HG02981 (cell line): Measurements from ENCODE around the gene SLC39A13.

Experiments used
- ATAC-seq: cut with Tn5 transposase; IDR thresholded peaks from one replicate; pipeline ENCODE4 v1.9.1; 2021; ENCODE audit warnings: mild to moderate bottlenecking, moderate library complexity; ENCODE audit not compliant: unreplicated experiment

SLC39A13 gene

DNA sequence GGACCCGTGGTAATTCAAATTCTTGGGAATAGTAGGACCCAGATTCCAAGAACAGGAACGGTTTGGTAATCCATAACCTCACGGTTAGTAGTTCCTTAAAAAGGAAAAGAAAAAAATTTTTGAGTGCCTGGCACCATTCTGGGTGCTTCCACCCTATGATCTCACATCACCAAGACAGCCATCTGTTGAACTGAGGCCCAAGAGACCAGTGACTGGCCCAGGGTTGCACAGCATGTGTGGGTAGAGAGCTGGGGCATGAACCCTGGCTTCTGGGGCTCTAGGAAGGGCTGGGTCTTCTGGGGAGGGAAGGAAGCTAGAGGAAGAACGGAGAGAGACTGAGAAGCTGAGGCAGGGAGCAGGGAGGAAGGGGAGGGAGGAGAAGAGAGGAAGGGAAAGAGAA is 25.3 kb upstream of the SLC39A13 start:
- no peak for ATAC-seq

DNA sequence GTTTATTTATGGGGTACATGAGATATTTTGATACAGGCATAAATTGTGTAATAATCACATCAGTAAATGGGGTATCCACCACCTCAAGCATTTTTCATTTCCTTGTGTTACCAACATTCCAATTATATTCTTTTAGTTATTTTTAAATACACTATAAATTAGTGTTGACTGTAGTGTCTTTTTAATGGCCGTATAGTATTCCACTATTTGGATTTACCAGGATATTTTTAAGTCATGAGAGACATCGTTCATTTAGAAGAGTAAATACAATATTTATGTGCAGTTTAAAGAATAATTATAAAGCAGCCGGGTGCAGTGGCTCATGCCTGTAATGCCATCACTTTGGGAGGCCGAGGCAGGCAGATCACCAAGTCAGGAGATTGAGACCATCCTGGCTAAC is 23.9 kb upstream of the SLC39A13 start:
- ATAC-seq, result no peak

DNA sequence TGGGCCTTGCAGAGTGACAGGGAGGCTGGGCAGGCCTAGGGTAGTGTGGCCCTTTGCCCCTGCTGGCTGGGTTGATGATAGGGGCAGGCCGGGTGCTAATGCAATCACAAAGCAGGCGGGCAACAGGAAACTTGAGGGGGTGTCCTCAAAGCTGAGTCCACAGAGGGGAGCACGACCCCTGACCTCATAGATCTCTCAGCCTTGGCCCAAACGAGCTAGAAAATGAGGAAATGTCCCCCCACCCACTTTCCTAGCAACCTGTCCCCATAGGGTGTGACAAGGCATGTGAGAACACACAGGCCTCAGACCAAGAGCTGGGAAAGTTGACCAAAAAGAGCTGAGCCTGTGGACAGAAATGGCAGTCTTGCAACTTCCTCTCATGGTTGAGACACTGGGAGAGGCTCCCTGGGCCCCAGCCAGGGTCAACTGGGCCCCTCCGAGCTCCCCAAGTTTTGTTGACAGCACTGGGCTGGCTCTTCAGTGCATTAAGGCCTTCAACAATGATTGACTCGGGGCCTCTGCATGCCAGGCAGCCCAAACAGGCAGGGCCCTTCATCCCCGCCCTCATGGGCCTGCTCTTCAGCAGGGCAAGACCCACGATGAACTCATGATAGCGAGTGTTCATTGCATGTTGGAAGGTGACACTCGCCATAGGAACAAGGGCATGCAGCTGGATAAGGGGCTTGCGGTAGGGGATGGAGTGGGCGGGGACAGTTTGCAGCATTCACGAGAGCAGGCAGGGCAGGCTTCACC is 20.3 kb upstream of the SLC39A13 start:
- no peak for ATAC-seq

DNA sequence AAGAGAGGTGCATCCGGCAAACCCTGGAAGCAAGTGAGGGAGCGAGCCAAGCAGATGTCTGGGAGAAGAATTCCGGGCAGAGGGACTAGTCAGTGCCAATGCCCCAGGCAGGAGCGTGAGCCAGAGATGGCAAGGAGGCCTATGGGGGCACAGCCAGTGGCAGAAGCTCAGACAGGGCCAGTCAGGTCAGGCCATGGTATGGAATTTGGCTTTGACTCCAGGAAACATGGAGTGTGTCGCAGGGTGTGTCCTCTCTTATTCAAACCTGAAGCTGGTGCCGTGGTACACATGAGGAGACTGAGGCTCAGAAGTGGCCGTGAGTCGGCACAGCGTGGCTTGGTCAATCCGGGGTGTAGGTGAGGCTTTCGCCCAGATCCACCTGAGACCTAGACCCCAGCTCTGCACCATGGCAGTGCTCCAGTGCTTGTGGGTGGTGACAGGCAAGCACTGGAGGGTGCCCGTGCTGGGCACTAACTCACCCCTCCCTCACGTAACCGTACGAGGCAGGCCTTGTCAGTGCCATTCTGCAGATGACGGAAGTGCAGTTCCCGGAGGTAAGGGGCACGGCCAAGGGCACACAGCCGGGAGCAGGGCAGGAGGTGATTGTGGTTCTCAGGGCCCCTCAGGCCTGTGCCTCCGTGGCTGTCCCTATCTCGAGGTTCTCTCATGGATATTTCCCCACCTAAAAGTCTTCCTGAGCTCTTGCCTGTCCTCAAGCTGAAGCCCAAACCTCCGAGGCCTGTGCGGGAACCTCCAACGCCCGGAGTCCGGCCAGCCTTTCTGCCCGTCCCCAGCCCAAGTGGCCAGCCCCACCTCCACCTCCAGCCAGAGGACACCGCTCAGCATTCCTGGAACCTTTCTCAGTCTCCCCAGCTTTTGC is 19.5 kb upstream of the SLC39A13 start:
- ATAC-seq, result no peak

DNA sequence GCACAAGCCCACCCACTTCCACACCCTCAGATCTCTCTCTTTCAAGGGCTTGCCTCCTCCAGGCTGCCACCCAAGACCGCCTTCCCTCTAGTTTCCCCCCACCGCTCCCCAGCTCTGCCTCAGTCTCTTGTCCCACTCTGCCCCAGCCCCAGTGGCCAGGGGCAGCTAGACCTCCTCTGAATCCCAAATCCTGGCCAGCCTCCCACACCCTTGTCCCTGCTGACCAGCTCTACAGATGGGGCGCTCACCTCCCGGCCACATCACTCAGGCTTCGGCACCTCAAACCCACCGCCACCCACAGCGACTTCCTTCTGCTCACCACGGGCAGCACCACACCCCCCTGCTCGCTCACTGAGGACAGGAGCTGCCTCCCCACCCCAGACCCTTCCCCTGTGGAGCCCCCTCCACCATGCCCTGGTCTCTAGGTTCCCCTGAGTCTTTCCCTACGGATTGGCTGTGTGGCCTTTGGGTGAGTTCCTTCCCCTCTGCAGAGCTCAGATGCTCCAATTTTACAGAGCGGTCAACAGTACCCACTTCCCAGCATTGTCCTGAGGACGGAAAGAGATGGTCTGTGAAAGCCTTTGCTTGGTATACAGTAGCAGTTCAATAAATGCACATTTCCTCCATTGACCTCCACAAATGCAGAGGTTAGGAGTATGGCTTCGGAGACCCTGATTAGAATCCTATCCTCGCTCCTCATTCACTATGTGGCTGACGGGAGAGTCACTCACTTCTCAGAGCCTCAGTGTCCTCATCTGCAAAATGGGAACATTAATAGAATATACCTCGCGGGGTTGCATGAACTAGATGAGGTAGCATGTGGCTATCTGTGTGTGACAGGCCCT is 18.6 kb upstream of the SLC39A13 start:
- no peak for ATAC-seq

DNA sequence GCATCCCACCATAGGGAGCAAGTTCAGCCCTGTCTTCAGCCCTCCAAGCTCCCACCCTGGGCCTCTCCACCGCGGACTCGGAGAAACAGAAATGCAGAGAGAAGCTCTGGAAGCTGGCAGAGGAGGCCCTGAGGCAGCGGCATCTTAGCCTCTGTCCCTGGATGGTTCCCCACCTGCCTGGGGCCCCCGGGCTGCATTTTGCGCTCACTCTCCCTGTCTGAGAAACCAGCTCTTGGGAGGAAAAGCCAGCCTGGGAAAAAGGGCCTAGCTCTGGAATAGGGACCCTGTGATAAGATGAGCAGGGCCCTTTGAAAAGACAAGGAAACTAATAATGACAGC is 18.0 kb upstream of the SLC39A13 start:
- no peak for ATAC-seq

DNA sequence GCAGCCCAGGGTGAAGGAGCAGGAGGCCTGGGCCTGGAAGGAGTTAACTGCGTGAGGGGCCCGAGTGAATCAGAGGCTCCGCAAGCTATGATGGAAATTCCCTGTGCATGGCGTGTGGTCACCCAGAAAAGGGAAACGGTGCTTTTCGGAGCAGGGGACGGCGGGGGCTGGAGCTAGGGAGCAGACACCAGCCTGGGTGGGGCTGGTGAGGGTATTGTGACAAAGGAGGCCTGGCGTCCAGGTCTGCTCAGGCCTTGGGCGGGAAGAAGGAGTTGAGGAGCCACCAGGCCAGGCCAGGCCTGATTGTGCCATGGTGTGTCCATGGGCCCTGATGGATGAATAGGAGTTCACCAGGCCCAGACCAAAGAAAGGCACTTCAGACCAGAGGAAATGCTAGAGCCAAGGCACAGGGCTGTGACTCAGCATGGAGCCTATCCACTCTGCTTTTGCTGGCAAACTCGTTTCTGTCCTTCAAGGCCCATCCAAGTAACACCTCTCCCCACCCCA is 17.3 kb upstream of the SLC39A13 start:
- ATAC-seq, result no peak

DNA sequence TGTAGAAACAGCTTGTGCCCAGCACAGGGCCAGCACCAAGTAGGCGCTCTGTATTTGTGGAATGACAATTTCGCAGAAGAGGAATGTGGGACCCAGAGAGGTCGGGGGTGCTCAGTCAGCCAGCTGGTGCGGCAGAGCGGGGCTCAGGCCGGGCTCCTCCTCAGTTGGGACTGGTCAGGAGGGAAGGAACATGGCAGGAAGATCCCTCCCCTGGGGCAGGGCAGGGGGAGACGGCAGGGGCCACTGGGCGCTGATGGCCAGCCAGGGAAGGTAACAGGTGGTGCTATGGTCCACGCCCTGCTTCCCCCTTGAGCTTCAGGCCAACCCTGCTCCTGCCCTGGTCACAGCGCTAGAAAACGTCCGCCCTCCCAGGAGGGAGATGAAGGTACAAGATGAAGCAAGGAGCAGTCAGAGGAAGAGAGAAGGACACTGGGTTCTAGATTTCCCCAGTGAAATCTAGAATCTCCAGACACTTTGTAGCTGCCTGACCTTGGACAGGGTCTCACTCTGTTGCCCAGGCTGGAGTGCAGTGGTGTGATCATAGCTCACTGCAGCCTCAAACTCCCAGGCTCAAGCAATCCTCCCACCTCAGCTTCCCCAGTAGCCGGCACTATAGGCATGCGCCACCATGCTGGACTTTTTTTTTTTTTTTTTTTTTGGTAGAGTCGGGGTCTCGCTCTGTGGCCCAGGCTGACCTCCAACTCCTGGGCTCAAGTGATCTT is 16.5 kb upstream of the SLC39A13 start:
- no peak for ATAC-seq

DNA sequence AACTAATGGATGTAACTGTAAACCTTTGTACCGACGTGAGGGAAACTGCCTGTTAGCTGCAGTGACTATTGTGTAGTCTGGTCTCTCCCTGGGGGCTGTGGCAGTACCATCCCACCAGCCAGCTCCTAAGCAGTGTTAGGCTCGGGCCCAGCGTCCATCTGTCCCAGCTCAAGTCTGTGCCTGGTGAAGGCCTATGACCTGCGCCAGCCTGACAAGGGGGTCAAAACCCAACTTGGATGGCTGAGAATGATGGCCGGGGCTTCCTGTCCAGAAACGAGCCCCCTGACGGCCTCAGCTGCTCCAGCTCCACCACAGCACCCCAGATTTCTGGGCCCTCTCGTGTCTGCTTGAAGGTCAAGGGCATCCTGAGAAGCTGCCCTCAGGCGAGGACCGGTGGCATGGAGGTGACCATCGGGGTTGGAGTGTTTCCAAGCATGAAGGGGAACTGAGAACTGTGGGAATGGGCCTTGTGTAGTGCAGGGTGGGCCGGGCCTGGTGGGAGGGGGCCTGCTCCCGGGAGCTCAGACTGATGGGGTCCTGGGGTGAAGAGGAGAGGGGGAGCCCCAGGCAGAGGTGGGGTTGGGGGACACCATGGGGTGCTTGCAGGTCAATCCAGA is 15.7 kb upstream of the SLC39A13 start:
- no peak for ATAC-seq

DNA sequence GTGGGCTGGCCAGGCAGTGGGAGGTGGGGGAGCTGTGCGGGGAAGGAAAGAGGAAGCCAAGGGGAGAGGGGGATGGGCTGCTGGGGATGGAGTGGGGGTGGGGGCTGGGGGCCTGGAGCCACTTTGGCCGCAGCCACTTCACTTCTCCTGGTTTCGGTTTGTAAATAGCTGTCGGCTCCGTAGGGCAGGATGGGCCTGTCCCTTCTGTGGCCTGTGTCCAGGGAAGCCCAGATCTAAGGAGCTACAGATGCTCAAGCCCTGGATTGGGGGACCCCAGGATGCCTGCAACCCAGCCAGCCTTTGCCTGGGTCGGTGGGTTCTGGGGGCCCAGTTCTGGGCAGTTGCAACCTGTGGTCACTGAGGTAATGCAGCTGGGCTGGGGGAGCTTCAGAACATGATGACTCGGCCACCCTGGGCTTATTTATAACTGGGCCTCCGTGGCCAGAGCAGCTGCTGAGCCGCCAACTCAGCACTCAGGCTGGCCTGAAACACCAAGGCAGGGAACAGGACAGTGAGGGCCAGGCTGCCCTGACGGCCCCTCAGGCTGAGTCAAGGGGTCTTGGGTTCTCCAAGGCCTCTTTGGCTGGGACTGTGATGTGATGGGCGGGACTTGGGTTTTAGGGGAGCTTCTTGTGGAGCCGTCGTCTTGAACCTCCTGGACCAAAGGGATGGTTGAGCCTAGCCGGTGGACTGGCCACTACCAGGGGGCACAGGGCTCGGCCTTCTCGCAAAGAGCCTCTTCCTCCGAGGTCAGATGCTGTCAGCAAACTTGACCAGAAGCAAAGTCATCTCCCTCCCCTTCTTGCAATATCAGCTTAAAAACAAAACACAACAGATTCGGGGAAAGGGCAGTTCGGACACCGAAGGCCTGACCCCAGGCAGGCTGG is 15.0 kb upstream of the SLC39A13 start:
- ATAC-seq, result no peak

DNA sequence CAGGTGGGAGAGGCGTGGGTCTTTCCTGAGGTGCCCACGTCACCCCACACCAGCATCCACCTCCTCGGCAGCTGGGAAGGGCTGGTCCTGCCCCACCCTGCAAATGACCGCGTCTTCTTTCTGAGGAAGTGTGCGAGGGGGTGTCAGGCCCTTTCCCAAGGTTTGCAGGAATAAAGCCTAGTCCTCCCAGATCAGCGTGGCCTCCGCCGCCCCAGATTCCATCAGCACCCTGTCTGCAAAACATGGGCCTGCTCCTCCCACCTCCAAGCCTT is 14.4 kb upstream of the SLC39A13 start:
- ATAC-seq, result no peak

DNA sequence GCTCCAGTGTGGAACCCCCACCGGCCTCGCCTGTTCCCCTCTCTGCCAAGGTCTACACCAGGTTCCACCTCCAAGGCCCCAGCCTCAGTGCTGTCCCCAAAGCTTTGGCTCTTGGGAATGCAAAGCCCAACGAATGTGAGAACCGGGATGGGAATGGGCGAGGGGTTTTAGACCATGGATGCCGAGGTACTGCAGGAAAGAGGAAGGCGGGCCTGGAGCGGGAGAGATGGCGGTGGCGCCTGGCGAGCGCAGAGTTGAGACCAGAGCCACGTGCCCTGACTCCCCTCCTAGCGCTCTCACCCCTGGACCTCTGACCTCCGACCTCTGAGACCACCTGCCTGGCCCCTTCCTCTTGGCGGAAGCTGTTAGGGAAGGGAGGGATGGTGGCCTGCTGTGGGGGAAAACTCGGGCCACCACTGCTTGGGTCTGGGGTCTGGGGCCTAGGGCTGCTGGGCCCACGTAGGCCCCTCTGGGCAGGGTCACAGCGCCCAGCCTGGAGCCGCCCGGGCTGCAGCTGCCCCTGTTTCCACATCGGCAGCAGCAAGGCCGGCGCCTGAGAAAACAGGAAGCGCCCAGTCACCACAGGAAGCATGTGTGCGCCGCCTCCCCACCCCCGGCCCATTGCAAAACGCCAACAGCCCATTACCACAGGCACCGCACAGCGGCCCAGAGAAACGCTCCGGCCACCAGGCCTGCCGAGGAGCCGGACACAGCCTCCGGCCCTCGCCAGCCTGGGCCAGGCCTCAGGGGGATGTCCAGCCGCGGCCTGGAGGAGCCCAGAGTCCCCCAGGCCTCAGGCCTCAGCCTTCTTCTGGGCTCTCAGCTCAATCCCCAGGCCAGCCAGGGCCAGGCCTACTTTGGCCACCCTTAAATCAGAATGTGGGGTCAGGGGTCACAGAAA is 13.8 kb upstream of the SLC39A13 start:
- peak; percentile 54 for ATAC-seq

DNA sequence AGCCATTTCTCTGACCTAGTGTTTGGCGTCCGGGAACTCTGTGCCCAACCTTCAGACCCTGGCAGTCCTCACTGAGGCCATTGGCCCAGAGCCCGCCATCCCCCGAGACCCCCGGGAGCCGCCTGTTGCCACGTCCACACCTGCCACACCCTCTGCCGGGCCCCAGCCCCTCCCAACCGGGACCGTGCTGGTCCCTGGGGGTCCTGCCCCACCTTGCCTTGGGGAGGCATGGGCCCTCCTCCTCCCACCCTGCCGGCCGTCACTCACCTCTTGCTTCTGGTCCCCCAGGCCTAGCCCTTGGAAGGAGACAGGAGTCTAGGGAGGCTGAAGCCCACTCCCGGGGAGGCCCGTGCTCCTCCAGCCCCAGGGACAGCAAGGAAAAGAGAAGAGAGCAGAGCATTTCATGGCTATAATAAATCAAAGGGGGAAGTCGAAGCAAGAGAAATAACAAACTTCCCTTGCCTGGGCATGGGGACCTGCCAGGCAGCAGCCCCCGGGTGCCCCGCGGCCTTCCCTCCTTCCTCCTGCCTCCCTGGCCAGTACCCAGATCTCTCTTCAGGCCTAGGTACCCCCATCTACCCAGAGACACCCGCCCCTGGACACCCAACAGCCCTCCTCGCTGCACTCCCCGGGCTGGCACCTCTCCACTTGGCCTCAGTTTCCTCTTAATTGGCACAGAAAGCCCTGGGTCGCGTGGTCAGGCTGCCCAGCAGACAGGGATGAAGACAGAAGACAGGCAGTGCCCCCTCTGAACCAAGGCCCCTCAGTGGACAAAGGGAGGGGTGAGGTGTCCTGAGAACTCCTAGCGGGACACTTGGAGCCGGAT is 13.0 kb upstream of the SLC39A13 start:
- ATAC-seq, result no peak

DNA sequence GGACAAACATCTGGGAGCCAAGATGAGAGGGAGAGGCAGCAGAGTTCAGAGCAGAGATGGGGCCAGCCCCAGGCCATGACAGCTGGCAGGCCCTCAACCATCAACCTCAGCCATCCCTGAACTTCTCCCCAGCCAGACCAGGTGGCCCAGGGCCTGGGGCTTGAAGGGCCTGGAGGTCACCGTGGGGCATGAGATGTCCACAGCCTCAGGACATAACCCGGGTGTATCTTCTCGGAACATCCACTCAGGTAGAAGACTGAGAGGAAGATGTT is 12.4 kb upstream of the SLC39A13 start:
- no peak for ATAC-seq

DNA sequence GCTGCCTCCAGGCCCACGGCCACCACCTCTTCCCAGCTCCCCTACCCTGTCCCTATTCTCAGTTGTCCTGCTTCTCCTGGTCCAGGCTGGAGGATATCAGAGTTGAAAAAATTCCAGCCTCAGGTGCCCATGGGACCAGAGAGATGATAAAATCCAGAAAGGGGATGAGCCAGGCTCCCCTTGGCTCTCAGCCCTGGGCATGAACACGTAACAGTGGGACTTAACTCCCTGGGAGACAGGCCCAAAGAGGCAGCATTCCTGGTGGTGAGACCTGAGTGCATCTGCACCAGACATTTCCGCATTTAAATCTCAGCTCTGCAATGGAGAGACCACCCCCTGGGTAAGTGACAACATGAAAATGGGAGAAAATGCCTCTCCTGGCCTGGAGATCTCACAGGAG is 10.4 kb upstream of the SLC39A13 start:
- ATAC-seq, result no peak

DNA sequence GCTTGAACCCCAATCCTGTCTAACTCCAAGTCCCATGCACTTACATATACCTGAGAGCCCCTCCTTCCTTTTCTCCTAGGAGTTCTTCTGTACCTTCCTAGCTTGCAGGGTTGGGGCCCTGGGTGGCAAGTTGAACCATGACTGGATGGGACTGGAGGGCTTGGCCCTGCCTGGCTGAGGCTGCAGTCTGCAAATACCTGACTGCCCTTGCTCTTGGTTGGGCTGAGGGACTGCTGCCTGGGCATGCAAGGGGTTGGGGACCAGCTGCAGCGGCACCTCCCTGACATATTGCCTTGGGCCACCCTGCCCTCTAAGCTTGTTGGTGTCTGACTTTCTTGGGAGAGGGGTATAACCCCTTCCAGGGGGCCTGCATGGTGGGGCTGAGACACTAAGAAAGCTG is 9.8 kb upstream of the SLC39A13 start:
- no peak for ATAC-seq

DNA sequence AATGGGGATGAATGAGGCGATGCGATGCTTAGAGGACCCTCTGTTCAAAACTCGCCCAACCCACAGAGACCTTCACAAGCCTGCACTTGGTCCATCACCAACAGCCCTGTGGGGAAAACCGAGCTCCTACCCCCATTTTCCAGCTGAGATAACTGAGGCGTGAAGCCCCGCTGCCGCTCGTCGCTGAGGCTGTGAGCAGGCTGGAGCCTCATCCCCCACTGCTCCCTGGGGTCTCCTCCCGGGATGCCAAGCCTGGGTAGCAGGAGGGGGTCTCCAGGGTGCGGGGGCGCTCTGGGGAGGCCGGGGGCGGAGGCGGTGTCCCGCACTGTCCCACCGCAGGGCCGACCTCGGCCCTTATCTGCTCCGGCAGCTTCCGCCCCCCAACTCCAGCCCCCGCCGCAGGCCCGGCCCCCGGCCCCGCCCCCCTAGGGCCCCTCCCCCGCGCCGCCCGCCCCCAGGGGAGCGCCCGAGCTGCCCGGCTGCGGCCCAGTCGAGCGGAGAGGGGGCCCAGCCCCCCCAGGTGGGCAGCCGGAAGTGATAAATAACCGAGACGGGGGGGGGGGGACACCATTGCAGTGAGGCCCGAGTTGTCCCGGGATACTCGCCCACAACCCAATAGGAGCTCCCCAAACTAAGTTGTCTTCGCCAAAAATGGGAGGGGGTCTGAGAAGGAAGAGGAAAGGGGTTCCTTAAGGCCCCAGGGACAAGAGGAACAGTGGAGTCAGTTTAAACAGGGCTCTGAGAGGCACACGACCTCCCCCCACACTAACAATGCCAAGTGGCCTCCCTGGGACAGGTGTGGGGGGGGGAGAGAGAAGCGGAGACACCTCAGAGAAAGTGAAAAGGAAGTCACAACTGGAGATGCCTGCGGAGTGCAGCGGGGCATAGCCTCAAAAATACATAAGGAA is 8.3 kb upstream of the SLC39A13 start:
- no peak for ATAC-seq
